T-helper 2 cell treated with Interferon-gamma antibody and Interleukin-4, amounts not matched to agents 100 ng/mL and 5 ng/mL, for 36 hours (primary cell): ENCODE results near the gene GTPBP4. TPM values are rescaled to one million over a fixed set of nuclear protein-coding genes. Genes with fewer than 3 reads are reported as not detected.
"Not testable (repeated sequence)": the region's sequence is repeated elsewhere in the genome, so short reads cannot be mapped to it uniquely, and the experiment has no call there.

ENCODE experiments used
- intact Hi-C: fragments of 100-400 bp; cut with micrococcal nuclease; formaldehyde crosslinking; loops from one replicate; pipeline ENCODE4 v1.15.1; 2023
- total RNA-seq: library from RNA; stranded (reverse); gene quantifications from 2 replicates; pipeline ENCODE4 v1.2.3, GENCODE V29; 2022

GTPBP4 gene
- total RNA-seq, 1 donor from 2014 or later, result 75.6 TPM

DNA sequence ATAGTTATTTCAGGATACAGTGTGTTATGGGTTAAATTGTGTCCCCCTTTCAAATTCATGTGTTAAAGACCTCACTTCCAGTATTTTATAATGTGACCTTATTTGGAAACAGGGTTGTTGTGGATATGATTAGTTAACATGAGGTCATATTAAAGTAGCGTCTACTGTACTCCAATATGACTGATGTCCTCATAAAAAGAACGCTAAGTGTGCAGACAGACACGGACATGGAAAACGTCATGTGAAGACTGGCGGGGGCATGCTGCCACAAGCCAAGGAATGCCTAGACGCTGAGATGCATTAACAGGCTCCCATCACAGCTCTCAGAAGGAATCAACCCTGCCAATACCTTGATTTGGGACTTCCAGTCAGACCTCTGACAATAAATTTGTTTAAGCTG lies 66.5 kb downstream of the GTPBP4 start:
- intact Hi-C loops, result no loop called here

DNA sequence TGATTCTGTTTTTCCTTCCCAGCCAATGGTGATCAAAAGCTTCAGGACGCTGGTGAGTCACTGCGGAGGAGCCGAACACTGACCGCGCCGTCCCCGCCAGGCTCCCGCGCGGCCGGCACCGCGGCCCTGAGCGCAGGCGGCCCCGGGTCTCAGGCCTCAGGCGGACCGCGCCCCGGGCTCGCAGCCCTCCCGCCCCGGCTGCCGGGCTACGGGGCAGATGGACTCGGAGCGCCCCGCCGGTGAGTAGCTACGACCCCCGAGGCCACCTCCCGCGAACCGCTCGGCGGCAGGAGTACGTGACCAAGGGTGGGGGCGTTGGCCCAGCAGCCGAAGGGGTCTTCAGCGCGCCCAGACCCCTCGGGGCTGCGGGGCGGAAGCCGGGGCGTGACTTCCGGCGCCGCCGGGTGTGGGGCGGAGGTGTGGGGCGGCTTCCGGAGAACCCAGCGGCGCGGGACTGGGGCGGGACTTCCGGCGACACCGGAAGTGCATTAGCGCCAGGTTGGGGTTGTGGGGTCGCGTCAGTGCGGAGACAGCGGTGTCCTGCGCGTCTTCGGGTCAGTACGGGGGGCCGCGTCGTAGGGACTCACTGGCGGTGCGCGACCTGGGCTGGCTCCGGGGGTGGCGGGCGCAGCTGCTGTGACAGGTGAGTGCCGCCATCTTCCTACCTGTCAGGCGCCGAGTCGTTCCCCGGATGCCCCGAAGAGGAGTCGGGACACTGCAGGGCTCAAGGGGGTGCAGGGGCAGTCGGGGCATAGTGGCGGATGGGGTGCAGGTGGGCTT lies 68.3 kb downstream of the GTPBP4 start, which contains the start of gene WDR37:
Gene WDR37 (plus strand): TSS at position 60 of the 780 bp plus-strand sequence. CDS start 15,771 bp downstream, outside the sequence.
- intact Hi-C loops, result loop anchor here (1.0 kb wide), 2 partner anchors 8 to 68 kb away; partner anchors contain the start of gene GTPBP4

DNA sequence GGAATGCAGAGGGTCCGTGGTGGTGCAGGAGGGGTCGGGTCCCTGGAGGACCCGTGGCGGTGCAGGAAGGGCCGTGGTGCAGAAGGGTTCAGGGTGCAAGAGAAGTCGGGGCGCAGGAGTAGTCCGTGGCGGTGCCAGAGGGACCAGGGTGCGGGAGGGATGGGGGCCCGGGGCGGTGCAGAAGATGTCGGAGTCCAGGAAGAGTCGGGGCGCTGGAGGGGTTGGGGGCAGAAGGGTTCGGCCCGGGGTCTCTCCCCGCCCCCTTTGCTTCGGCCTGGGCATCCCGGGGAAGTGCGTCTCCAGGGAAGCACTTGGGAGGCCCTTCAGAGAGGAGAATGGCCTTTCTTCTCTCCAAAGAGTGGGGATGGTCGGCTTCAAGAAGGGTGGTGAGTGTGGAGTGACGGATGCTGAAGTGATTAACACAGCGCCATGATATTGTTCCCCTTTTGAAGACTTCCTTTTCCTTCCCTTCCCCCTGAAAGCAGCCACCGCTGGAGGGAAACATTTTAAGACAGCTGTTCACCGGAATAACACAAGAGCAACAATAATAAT lies 68.9 kb downstream of the GTPBP4 start:
- intact Hi-C loops, result no loop called here

DNA sequence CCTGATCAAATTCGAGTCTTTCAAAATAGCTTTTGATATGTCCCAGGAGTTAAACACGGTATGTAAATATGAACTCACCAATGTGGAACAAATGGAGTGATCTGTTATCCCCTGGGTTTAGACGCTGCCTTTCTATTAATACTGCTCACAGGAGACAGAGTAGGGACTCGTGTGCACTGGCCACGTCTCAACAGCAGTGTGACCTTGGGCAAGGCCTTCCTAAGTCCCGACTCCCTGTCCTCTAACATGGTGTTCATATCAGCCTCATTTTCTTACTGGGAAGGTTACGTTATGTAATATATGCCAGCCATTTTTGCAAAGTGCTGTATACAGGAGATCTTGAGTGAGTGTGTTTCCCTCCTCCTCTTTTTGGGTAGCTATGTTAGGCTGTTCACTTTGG lies 69.8 kb downstream of the GTPBP4 start:
- intact Hi-C loops, result no loop called here

DNA sequence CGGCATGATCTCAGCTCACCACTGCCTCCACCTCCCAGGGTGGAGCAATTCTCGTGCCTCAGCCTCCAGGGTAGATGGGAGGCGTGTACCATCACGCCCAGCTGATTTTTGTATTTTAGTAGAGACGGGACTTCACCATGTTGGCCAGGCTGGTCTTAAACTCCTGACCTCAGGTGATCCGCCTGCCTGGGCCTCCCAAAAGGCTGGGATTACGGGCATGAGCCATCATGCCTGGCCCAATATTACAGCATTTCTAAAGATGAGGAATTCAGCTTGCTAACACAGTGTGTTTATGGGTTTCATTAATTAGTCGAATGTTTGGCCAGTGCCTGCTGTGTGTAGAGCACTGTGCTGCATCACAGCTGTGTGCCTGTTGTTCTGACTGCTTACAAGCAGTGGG lies 71.7 kb downstream of the GTPBP4 start:
- intact Hi-C loops, result no loop called here

DNA sequence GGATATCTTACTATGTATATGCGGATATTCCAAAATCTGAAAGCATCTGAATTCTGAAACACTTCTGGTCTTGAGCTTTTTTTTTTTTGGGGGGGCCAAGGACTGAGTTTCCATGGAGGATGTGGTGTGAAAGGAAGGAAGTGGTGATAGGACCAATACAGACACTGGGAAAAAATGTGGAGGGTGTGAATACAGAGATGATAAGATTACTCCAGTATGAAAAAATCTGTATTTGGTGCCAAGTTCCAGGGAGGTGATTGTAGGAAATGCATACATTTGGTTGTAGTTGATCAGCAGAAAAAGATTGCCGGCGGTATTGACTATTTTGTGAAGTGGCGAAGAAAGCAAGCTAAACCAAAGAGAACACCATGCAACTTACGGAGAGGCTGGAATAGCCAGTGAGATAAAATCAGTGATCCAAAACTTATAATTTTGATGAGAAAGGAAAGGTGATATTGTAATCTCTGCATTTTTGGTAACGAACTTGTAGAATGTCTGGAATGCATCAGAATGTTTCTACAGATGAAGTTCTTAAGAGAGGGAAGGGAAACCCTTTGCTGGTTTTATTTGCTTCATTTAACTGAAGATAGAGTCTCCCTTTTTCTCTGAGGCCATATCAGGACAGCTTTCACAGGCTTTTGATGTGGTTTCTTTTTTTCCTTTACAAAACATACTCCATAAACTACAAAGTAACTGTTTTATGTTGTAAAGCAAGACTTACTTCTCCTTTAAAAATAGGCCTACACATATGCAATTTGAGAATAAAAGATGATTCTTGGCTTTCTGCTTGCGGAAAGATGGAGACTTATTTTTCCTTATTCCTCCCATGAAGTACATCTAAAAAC lies 73.9 kb downstream of the GTPBP4 start:
- intact Hi-C loops, result no loop called here

DNA sequence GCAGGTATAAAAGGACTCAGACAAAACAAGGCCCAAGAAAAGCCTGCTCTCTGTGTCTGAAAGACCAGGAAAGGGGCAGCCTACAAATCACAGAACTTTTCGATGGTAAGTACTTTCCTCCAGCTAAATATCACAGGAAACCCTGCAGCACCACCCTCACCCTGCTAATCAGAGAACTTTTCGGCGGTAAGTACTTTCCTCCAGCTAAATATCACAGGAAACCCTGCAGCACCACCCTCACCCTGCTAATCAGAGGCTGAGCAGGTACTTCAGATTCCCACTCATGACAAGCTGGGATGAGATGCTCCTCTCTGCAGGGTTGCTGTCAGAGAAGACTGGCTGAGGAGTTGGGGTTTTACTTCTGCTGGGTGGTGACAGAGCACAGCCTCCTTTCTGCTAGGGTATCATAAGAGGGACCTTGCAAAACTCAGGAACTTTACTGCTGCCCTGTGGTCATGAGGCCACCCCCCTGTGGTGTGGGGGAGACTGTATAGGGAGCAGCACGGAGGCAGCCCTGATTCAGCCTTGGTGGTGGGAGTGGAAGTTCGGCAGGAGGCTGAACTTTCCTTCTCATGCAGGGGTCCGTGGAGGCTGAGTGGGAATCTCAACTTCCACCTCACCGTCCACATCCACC lies 75.1 kb downstream of the GTPBP4 start:
- intact Hi-C loops, result no loop called here

DNA sequence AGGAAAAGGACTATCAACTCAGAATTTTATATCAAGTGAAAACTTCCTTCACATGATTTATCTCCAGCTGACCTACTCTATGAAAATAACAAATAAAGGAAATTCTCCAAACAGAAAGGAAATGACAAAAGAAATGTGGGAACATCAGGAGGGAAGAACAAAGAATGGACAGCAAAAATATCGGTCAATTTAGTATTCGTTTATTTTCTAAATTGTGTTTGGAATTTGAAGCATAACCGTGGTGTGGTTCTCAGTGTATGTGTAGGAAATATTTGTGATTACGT lies 76.7 kb downstream of the GTPBP4 start:
- intact Hi-C loops, result no loop called here

DNA sequence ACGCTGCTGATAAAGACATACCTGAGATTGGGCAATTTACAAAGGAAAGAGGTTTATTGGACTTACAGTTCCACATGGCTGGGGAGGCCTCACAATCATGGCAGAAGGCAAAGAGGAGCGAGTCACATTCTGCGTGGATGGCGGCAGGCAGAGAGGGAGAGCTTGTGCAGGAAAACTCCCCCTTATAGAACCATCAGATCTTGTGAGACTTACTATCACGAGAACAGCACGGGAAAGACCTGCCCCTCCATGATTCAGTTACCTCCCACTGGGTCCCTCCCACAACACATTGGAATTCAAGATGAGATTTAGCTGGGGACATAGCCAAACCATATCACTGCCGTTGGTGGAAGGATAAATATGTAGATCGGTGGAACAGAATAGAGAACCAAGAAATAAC lies 78.5 kb downstream of the GTPBP4 start:
- intact Hi-C loops, result not testable (repeated sequence)

DNA sequence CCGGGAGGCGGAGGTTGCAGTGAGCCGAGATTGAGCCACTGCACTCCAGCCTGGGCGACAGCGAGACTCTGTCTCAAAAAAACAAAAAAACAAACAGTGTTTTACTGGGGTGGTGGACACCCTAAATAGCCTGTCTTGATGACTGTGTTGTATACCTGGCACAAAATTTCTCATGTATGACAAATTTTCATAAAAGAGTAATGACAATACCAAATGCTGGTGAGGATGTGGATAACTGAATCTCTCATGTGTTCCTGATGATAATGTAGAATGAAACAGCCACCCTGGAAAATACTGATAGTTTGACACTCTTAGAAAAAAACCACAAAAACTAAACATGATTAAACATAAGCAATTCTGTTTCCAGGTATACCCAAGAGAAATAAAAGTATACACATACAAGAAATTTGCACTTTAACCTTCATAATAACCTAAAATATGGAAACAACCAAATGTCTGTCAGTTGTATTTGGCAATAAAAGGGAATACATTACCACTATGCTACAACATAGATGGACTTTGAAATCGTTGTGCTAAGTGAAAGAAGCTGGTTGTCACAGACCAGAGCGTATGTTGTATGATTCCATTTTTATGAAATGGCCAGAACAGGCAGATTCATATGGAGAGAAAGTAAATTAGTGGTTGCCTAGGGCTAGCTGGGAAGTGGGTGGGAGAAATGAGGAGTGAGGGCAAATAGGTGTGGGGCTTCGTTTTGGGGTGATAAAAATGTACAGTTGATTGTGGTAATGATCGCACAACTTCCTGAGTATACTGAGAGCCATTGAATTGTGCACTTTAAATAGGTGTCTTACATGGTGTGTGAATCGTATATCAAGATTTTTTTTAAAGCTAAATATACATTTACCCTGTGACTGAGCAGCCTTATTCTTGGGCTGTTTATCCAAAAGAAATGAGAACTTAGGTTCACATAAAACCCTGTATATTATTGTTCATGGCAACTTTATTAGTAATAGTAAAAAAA lies 80.4 kb downstream of the GTPBP4 start:
- intact Hi-C loops, result no loop called here

Other genes starting within 250 kb of the GTPBP4 start
- 117 and 119 TPM in 2 replicates for gene LARP4B, start 56.7 kb upstream of the GTPBP4 start, total RNA-seq
- not detected in 2 replicates for gene IDI2, start 37.4 kb downstream of the GTPBP4 start, total RNA-seq
- 50.0 and 54.4 TPM in 2 replicates for gene IDI1, start 60.7 kb downstream of the GTPBP4 start, total RNA-seq
- gene WDR37, start 68.0 kb downstream of the GTPBP4 start, total RNA-seq, result 26.5 and 28.1 TPM in 2 replicates